ENCODE measurements around the gene COL21A1.

GRCh38 chr6:56231827-56232226 is 15.6 kb downstream of the COL21A1 start:
- TF ChIP-seq, protein P1, sequence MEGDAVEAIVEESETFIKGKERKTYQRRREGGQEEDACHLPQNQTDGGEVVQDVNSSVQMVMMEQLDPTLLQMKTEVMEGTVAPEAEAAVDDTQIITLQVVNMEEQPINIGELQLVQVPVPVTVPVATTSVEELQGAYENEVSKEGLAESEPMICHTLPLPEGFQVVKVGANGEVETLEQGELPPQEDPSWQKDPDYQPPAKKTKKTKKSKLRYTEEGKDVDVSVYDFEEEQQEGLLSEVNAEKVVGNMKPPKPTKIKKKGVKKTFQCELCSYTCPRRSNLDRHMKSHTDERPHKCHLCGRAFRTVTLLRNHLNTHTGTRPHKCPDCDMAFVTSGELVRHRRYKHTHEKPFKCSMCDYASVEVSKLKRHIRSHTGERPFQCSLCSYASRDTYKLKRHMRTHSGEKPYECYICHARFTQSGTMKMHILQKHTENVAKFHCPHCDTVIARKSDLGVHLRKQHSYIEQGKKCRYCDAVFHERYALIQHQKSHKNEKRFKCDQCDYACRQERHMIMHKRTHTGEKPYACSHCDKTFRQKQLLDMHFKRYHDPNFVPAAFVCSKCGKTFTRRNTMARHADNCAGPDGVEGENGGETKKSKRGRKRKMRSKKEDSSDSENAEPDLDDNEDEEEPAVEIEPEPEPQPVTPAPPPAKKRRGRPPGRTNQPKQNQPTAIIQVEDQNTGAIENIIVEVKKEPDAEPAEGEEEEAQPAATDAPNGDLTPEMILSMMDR (IDR thresholded peaks at IDR 0.05): no peak
- no peak for TF ChIP-seq POLR2AphosphoS5 (IDR thresholded peaks at IDR 0.05; ENCODE audit: low read depth, low read length)
- TF ChIP-seq, protein P2, sequence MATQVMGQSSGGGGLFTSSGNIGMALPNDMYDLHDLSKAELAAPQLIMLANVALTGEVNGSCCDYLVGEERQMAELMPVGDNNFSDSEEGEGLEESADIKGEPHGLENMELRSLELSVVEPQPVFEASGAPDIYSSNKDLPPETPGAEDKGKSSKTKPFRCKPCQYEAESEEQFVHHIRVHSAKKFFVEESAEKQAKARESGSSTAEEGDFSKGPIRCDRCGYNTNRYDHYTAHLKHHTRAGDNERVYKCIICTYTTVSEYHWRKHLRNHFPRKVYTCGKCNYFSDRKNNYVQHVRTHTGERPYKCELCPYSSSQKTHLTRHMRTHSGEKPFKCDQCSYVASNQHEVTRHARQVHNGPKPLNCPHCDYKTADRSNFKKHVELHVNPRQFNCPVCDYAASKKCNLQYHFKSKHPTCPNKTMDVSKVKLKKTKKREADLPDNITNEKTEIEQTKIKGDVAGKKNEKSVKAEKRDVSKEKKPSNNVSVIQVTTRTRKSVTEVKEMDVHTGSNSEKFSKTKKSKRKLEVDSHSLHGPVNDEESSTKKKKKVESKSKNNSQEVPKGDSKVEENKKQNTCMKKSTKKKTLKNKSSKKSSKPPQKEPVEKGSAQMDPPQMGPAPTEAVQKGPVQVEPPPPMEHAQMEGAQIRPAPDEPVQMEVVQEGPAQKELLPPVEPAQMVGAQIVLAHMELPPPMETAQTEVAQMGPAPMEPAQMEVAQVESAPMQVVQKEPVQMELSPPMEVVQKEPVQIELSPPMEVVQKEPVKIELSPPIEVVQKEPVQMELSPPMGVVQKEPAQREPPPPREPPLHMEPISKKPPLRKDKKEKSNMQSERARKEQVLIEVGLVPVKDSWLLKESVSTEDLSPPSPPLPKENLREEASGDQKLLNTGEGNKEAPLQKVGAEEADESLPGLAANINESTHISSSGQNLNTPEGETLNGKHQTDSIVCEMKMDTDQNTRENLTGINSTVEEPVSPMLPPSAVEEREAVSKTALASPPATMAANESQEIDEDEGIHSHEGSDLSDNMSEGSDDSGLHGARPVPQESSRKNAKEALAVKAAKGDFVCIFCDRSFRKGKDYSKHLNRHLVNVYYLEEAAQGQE (IDR thresholded peaks at IDR 0.05; ENCODE audit: insufficient read depth in 1 of 2, low read depth in 2 of 2, low read length in 1 of 2): no peak
- no peak for TF ChIP-seq SIN3A (IDR thresholded peaks at IDR 0.05; ENCODE audit: borderline replicate concordance, insufficient read depth, low read depth, low read length)
- TF ChIP-seq TCF7L2 (IDR thresholded peaks at IDR 0.05; ENCODE audit: low read depth, low read length): no peak

Data from Panc1 (cell line).